IMR-90 (cell line): ENCODE data around the gene MAP3K8. TPM values are rescaled to one million over a fixed set of nuclear protein-coding genes. Genes with fewer than 3 reads are reported as not detected.

Source experiments
- ATAC-seq: fragments of 200-7000 bp; cut with Tn5 transposase; 2 replicates; pipeline ENCODE4 v1.9.1; 2020; ENCODE audit warnings: low read depth, mild to moderate bottlenecking, moderate library complexity
- BruUV-seq: library from RNA; stranded (reverse); fragments of 400-500 nt; replicated peaks from 2 replicates; lab custom pipeline; 2021; lab: Mats Ljungman, UMichigan
- CTCF ChIA-PET: fragments of 300-600 bp; formaldehyde crosslinking; extraction: SDS; loops from one replicate; lab custom pipeline; 2021; ENCODE audit warnings: antibody characterized with exemption; lab: Yijun Ruan, JAX
- POLR2A ChIA-PET: fragments of 300-600 bp; sonication (Branson Sonifier 250); formaldehyde crosslinking; loops from one replicate; lab custom pipeline; 2022; ENCODE audit warnings: antibody characterized with exemption; ENCODE audit not compliant: unreplicated experiment; lab: Charles Lee
- DNase-seq: peaks from one replicate; pipeline ENCODE4 v3.0.0; 2013
- H2AFZ ChIP-seq: replicated peaks from 2 replicates; pipeline ENCODE3; 2013; ENCODE audit warnings: low read length, mild to moderate bottlenecking; ENCODE audit not compliant: poor library complexity
- H2AK5ac ChIP-seq: 2 replicates; pipeline ENCODE4 v1.6.1; 2013; ENCODE audit warnings: low read depth, low read length, inconsistent platforms
- H2AK9ac ChIP-seq: replicated peaks from 2 replicates; pipeline ENCODE3; 2013; ENCODE audit warnings: mild to moderate bottlenecking, low read depth, low read length, moderate library complexity; ENCODE audit not compliant: poor library complexity
- H2BK120ac ChIP-seq: 2 replicates; pipeline ENCODE4 v1.6.1; 2013; ENCODE audit warnings: low read depth, low read length, inconsistent platforms
- H2BK15ac ChIP-seq: 3 replicates; pipeline ENCODE4 v1.6.1; 2013; ENCODE audit warnings: low read depth, low read length, inconsistent platforms
- H2BK20ac ChIP-seq: 2 replicates; pipeline ENCODE4 v1.6.1; 2013; ENCODE audit warnings: low read depth, mild to moderate bottlenecking, inconsistent platforms, low read length, moderate library complexity
- H2BK5ac ChIP-seq: 2 replicates; pipeline ENCODE4 v1.6.1; 2013; ENCODE audit warnings: mild to moderate bottlenecking, low read depth, low read length, inconsistent platforms; ENCODE audit not compliant: poor library complexity, severe bottlenecking
- H3K14ac ChIP-seq: replicated peaks from 2 replicates; pipeline ENCODE4 v1.6.1; 2013; ENCODE audit warnings: low read depth, low read length, inconsistent platforms
- H3K18ac ChIP-seq: 2 replicates; pipeline ENCODE4 v1.6.1; 2013; ENCODE audit warnings: low read depth, low read length, control low read depth
- H3K23ac ChIP-seq: 2 replicates; pipeline ENCODE4 v1.6.1; 2013; ENCODE audit warnings: low read depth, low read length, inconsistent platforms
- H3K27ac ChIP-seq: 2 replicates; pipeline ENCODE4 v1.5.1; 2013; ENCODE audit warnings: mild to moderate bottlenecking, control low read depth, low read length; ENCODE audit not compliant: insufficient read depth
- H3K27me3 ChIP-seq: 2 replicates; pipeline ENCODE4 v1.6.1; 2013; ENCODE audit warnings: low read length; ENCODE audit not compliant: control insufficient read depth, insufficient read depth
- H3K36me3 ChIP-seq: 2 replicates; pipeline ENCODE4 v1.6.1; 2013; ENCODE audit warnings: low read length, mixed read lengths; ENCODE audit not compliant: control insufficient read depth, insufficient read depth
- H3K4ac ChIP-seq: 2 replicates; pipeline ENCODE4 v1.6.1; 2013; ENCODE audit warnings: low read depth, low read length, inconsistent platforms
- H3K4me1 ChIP-seq: 2 replicates; pipeline ENCODE4 v1.6.1; 2013; ENCODE audit warnings: low read length, mixed read lengths; ENCODE audit not compliant: control insufficient read depth, insufficient read depth
- H3K4me2 ChIP-seq: 2 replicates; pipeline ENCODE4 v1.6.1; 2013; ENCODE audit warnings: low read depth, mild to moderate bottlenecking, control low read depth, low read length, moderate library complexity
- H3K4me3 ChIP-seq: 2 replicates; pipeline ENCODE4 v1.5.1; 2013; ENCODE audit warnings: low read depth, mild to moderate bottlenecking, control low read depth, low read length, moderate library complexity; ENCODE audit not compliant: insufficient read depth
- H3K56ac ChIP-seq: 2 replicates; pipeline ENCODE4 v1.6.1; 2013; ENCODE audit warnings: low read length, inconsistent platforms; ENCODE audit not compliant: insufficient read depth; ENCODE audit errors: extremely low read depth
- H3K79me1 ChIP-seq, 2 experiments: 2 replicates each; pipeline ENCODE4 v1.6.1; 2013; ENCODE audit warnings: low read length in 2 of 2, inconsistent platforms in 1 of 2, low read depth in 1 of 2
- H3K9ac ChIP-seq: 2 replicates; pipeline ENCODE4 v1.6.1; 2013; ENCODE audit warnings: low read depth, low read length, control low read depth
- H3K9me1 ChIP-seq: 2 replicates; pipeline ENCODE4 v1.6.1; 2013; ENCODE audit warnings: low read length, inconsistent platforms; ENCODE audit not compliant: insufficient read depth
- H3K9me3 ChIP-seq: 2 replicates; pipeline ENCODE4 v1.6.1; 2013; ENCODE audit warnings: low read length; ENCODE audit not compliant: control insufficient read depth, insufficient read depth
- H4K20me1 ChIP-seq: 2 replicates; pipeline ENCODE4 v1.6.1; 2013; ENCODE audit warnings: low read length, inconsistent platforms; ENCODE audit not compliant: insufficient read depth
- H4K5ac ChIP-seq: 2 replicates; pipeline ENCODE4 v1.6.1; 2013; ENCODE audit warnings: mild to moderate bottlenecking, low read depth, low read length, control low read depth
- H4K8ac ChIP-seq, 2 experiments: 2 replicates each; pipeline ENCODE4 v1.6.1; 2013; ENCODE audit warnings: low read depth in 2 of 2, low read length in 2 of 2, control low read depth in 1 of 2, inconsistent platforms in 1 of 2
- H4K91ac ChIP-seq: 2 replicates; pipeline ENCODE4 v1.6.1; 2013; ENCODE audit warnings: low read depth, low read length, inconsistent platforms; ENCODE audit not compliant: insufficient read depth
- BHLHE40 ChIP-seq: fragments of 150-350 bp; IDR thresholded peaks from 2 replicates; pipeline ENCODE4 v1.6.1; 2016; ENCODE audit warnings: mild to moderate bottlenecking, low read depth, low read length
- CEBPB ChIP-seq: IDR thresholded peaks from 2 replicates; pipeline ENCODE4 v1.6.1; 2012; ENCODE audit warnings: low read depth, low read length, improper control_type of control experiment
- CHD1 ChIP-seq: IDR thresholded peaks from 2 replicates; pipeline ENCODE4 v1.6.1; 2012; ENCODE audit warnings: low read depth, low read length, improper control_type of control experiment
- FOS ChIP-seq: fragments of 150-350 bp; IDR thresholded peaks from 2 replicates; pipeline ENCODE4 v1.6.1; 2016; ENCODE audit warnings: low read depth, low read length
- MAFK ChIP-seq: IDR thresholded peaks from 2 replicates; pipeline ENCODE4 v1.6.1; 2012; ENCODE audit warnings: low read depth, low read length, improper control_type of control experiment
- MXI1 ChIP-seq: IDR thresholded peaks from 2 replicates; pipeline ENCODE4 v1.6.1; 2012; ENCODE audit warnings: low read depth, mild to moderate bottlenecking, low read length, moderate library complexity, borderline replicate concordance
- NFE2L2 ChIP-seq: fragments of 150-350 bp; IDR thresholded peaks from 2 replicates; pipeline ENCODE4 v1.6.1; 2016; ENCODE audit warnings: low read depth, mild to moderate bottlenecking, low read length
- POLR2A ChIP-seq: IDR thresholded peaks from 2 replicates; pipeline ENCODE4 v1.6.1; 2012; ENCODE audit warnings: mild to moderate bottlenecking, low read depth, low read length
- RAD21 ChIP-seq: IDR thresholded peaks from 2 replicates; pipeline ENCODE4 v1.6.1; 2012; ENCODE audit warnings: low read length, improper control_type of control experiment
- RCOR1 ChIP-seq: IDR thresholded peaks from 2 replicates; pipeline ENCODE4 v1.6.1; 2012; ENCODE audit warnings: mild to moderate bottlenecking, low read length, improper control_type of control experiment; ENCODE audit not compliant: insufficient replicate concordance
- RFX5 ChIP-seq: IDR thresholded peaks from 2 replicates; pipeline ENCODE4 v1.8.0; 2012; ENCODE audit warnings: low read depth, mild to moderate bottlenecking, low read length, moderate library complexity
- SMC3 ChIP-seq: fragments of 150-350 bp; IDR thresholded peaks from 2 replicates; pipeline ENCODE4 v1.6.1; 2016; ENCODE audit warnings: low read depth, mild to moderate bottlenecking, antibody characterized with exemption, low read length, moderate library complexity
- WGBS, 2 experiments: methylation state at CpG; one replicate each; pipeline versions ENCODE4 v1.1.5 to v1.1.7; 2013; ENCODE audit warnings: missing lambda C conversion rate in 2 of 2; ENCODE audit not compliant: insufficient read length in 1 of 2; ENCODE audit errors: extremely low coverage in 2 of 2; 5-methylcytosine and 5-hydroxymethylcytosine counted together
- dilution Hi-C: fragments of 300-500 bp; cut with HindIII; formaldehyde crosslinking; loops from one replicate; pipeline ENCODE4 v1.14.3; 2018; ENCODE audit warnings: low sequenced_read_pairs; ENCODE audit not compliant: unreplicated experiment
- in situ Hi-C: fragments of 300-500 bp; cut with MboI; formaldehyde crosslinking; loops from 3 replicates; pipeline ENCODE4 v1.14.3; 2019; ENCODE audit warnings: low sequenced_read_pairs, inconsistent platforms, mixed read lengths
- intact Hi-C: fragments of 100-400 bp; cut with micrococcal nuclease; formaldehyde crosslinking; loops from 2 replicates; pipeline ENCODE4 v1.10.0; 2022
- polyA plus RNA-seq, 3 experiments: library from polyadenylated mRNA; depleted of rRNA; stranded (reverse); fragments of >200 nt; gene quantifications; 2 replicates each; pipeline ENCODE4 v1.2.3, GENCODE V29; 2012; ENCODE audit warnings: low replicate concordance in 1 of 3
- total RNA-seq: library from RNA; depleted of rRNA; stranded (reverse); fragments of >200 nt; gene quantifications from 2 replicates; pipeline ENCODE4 v1.2.3, GENCODE V29; 2012
- TF ChIP-seq, protein P1 (sequence below): conservative IDR thresholded peaks from 2 replicates; pipeline ENCODE4 v1.5.1; 2012; ENCODE audit warnings: mild to moderate bottlenecking, low read depth, low read length, improper control_type of control experiment
- TF ChIP-seq, protein P2 (sequence below): fragments of 150-350 bp; IDR thresholded peaks from 2 replicates; pipeline ENCODE4 v1.6.1; 2017; ENCODE audit warnings: mild to moderate bottlenecking, antibody characterized with exemption, low read length, low read depth

Gene MAP3K8
- total and polyA plus RNA-seq, 2 of the 4 experiments (the other 2 are of a cell fraction) = 1.8 to 2.6 TPM

DNA sequence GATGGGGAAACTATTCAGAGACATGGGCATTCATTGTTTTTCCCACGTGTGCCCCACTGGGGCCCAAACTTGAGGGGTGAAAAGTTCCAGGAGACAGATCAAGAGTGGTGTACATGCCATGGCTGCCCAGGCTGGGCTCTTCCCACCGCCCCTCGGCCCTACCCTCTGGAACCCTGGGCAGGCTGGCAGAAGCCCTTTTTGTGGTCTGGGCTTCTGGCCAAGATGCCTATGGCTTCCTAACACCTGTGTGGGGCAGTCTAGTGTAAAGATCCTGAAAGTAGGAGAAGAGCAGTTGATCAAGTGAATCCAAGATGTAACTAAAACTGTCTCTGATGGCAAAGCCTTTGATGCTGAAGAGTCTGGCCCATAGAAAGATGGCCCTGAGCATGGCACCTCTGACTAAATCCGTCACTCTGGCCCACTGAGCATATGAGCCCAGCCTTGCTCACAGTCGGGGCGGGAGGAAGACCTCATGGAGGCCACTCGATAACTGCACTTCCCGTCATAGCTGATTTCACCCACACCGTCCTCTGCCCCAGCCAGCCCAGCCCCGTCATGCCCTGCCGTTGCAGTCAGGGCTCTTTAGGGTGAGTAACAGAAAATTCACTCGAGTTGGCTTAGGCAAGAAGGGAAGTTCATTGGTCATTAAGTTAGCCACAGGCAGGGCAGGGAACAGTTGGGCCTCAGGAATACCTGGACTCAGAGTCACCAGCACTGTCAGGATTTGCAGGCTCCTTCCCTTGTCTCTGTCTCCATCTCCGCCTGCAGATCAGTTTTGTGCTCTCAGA, 47.0 kb upstream of the MAP3K8 start:
- Histone ChIP-seq H3K4me2 (no peak overlapping the region), H2BK20ac (no peak overlapping the region), H2BK15ac (no peak overlapping the region), H3K36me3 (no peaks in the 10 kb centered on the region), H2BK5ac (no peak overlapping the region), H3K14ac (no peak overlapping the region), H3K9me3 (0 out of 2 replicates have a peak, but pooled peaks cover 2% of the 10 kb centered on the region), H3K79me1 (no peaks in the 10 kb centered on the region), H4K20me1 (no peaks in the 10 kb centered on the region), H3K27ac (no peak overlapping the region), H4K8ac (no peak overlapping the region), H3K18ac (no peak overlapping the region), H3K23ac (no peak overlapping the region), H3K4me1 (no peaks in the 10 kb centered on the region), H3K9ac (no peak overlapping the region), H2AFZ (no peak overlapping the region), H4K5ac (no peak overlapping the region), H2AK5ac (no peak overlapping the region; the same call in 1 of the 2 replicates), H3K56ac (no peak overlapping the region), H3K4me3 (no peak overlapping the region), H2BK120ac (no peak overlapping the region), H2AK9ac (no peak overlapping the region), H3K27me3 (peaks cover 11% of the 10 kb centered on the region), H3K4ac (no peak overlapping the region), H3K9me1 (no peaks in the 10 kb centered on the region), H4K91ac (no peak overlapping the region)
- DNase-seq = no peak
- ChIA-PET POLR2A (no interaction called here), CTCF (no interaction called here)
- ATAC-seq = no peak
- BruUV-seq = no TSS peak
- 97% methylated on average over 6 of the region's 13 CpGs; no CpG with 5 or more reads in 1 of the 2 experiments for WGBS, 2 experiments
- TF ChIP-seq RFX5 (no peak), SMC3 (no peak), CHD1 (no peak), MXI1 (no peak), MAFK (no peak), RCOR1 (no peak), CEBPB (no peak), POLR2A (no peak), RAD21 (no peak), FOS (no peak), BHLHE40 (no peak), NFE2L2 (no peak)
- TF ChIP-seq, protein P1, sequence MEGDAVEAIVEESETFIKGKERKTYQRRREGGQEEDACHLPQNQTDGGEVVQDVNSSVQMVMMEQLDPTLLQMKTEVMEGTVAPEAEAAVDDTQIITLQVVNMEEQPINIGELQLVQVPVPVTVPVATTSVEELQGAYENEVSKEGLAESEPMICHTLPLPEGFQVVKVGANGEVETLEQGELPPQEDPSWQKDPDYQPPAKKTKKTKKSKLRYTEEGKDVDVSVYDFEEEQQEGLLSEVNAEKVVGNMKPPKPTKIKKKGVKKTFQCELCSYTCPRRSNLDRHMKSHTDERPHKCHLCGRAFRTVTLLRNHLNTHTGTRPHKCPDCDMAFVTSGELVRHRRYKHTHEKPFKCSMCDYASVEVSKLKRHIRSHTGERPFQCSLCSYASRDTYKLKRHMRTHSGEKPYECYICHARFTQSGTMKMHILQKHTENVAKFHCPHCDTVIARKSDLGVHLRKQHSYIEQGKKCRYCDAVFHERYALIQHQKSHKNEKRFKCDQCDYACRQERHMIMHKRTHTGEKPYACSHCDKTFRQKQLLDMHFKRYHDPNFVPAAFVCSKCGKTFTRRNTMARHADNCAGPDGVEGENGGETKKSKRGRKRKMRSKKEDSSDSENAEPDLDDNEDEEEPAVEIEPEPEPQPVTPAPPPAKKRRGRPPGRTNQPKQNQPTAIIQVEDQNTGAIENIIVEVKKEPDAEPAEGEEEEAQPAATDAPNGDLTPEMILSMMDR = no peak
- TF ChIP-seq, protein P2, sequence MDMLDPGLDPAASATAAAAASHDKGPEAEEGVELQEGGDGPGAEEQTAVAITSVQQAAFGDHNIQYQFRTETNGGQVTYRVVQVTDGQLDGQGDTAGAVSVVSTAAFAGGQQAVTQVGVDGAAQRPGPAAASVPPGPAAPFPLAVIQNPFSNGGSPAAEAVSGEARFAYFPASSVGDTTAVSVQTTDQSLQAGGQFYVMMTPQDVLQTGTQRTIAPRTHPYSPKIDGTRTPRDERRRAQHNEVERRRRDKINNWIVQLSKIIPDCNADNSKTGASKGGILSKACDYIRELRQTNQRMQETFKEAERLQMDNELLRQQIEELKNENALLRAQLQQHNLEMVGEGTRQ = no peak
- dilution Hi-C loops (no loop called here), intact Hi-C loops (no loop called here), in situ Hi-C loops (no loop called here)
